SJSA1 (cell line): ENCODE data around the gene SBF1. TPM values are rescaled to one million over a fixed set of nuclear protein-coding genes. Genes with fewer than 3 reads are reported as not detected.

Experiments
- DNase-seq, 2 experiments: peaks; one replicate each; pipeline ENCODE4 v3.0.0-alpha.2; 2015 to 2020; ENCODE audit warnings: low spot score in 2 of 2, low read depth in 1 of 2
- H3K27ac ChIP-seq: fragments of 250-450 bp; sonication (Bioruptor Pico); 2 replicates; pipeline ENCODE4 v1.5.1; 2020; ENCODE audit warnings: mild to moderate bottlenecking, moderate library complexity
- H3K27me3 ChIP-seq: fragments of 250-450 bp; sonication (Bioruptor Pico); replicated peaks from 2 replicates; pipeline ENCODE4 v1.5.1; 2020; ENCODE audit warnings: mild to moderate bottlenecking, moderate library complexity
- H3K36me3 ChIP-seq: fragments of 250-450 bp; sonication (Bioruptor Pico); 2 replicates; pipeline ENCODE4 v1.5.1; 2020; ENCODE audit warnings: mild to moderate bottlenecking
- H3K4me1 ChIP-seq: fragments of 250-450 bp; sonication (Bioruptor Pico); replicated peaks from 2 replicates; pipeline ENCODE4 v1.6.1; 2021; ENCODE audit warnings: mild to moderate bottlenecking
- H3K4me3 ChIP-seq: fragments of 250-450 bp; sonication (Bioruptor Pico); 2 replicates; pipeline ENCODE4 v1.5.1; 2020; ENCODE audit warnings: mild to moderate bottlenecking
- H3K9me3 ChIP-seq: fragments of 250-450 bp; sonication (Bioruptor Pico); replicated peaks from 2 replicates; pipeline ENCODE4 v1.5.1; 2020; ENCODE audit warnings: mild to moderate bottlenecking
- total RNA-seq: library from RNA; depleted of rRNA; stranded (reverse); fragments of >200 nt; shearing (Covaris generic); gene quantifications from 2 replicates; pipeline ENCODE4 v1.2.3, GENCODE V29; 2014

SBF1 gene
- total RNA-seq, 1 experiment from 2014 or later, result 87.9 TPM

DNA sequence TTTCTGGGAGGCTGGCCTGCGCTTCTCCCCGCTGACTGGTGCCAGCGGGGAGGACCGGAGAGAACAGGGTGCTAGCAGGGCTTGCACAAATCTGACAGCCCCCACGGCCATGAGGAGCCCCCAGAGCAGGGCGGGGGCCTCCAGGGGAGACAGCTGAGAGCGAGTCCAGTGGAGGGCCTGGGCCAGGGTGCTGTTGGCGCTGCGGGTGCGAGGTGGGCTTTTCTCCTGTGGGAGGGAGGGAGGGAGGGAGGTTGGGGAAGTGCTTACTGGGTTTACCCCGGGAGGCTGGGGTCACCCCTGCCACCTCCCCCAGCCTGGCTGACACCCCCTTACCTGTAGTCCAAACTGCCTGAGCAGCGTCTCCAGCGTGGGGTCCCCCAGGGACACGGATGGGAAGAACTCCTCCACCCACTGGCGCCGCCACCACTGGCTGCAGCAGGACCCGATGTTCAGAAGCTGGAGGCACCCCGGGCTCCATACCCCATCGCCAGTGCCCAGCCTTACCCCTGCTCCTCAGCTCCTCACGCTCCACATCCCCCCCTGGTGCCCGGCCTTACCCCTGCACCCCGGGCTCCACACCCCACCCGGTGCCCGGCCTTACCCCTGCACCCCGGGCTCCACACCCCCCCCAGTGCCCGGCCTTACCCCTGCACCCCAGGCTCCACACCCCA lies 28.8 kb upstream of the SBF1 start:
- peak in 1 of 2 experiments; percentile 47 for DNase-seq
- Histone ChIP-seq H3K27ac (no peak overlapping the region), H3K4me1 (peaks cover 12% of the 10 kb centered on the region), H3K9me3 (no peaks in the 10 kb centered on the region), H3K27me3 (no peaks in the 10 kb centered on the region), H3K4me3 (no peak overlapping the region), H3K36me3 (peaks cover 45% of the 10 kb centered on the region)

DNA sequence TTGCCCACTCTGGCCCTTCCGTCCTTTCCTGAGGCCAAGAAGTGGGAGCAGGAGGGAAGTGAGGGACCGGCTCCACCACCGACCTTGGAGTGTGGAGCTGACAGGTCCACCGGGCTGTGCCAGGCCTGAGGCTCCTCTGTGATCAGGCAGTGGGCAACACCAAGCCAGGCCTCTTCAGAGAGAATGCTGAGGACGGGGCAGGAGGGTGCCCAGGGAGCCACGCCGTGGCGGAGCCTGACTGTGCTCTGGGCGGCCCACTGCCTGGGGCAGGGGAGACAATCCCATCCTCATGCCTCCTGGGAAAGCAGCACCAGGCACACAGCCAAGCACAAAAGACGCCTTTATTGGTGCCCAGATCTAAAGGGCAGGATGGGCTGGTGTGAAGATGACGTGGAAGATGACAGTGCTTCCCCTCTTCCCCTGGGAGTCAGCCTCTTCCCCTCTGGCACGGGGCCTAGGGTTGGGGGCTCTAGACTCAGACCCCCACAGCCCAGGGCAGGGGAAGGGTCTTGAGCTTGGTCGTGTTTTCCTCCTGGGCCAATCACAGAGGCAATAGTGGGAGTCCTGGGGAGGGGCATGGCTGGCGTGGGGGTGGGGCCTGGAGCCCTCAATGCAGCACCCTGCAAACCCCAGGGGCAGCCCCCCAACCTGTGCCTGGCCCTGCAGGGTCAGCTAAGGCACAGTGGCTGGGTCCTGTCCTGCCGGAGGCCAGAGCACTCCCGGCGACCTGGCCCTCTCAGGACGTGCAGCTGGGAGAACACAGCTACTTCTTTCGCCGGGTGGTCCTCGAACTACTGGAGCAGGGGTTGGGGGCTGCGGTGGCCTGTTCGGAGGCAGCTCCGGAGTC lies 28.0 kb upstream of the SBF1 start:
- no peak for DNase-seq
- H3K9me3 ChIP-seq, result no peaks in the 10 kb centered on the region
- peaks cover 10% of the 10 kb centered on the region; the same call in 1 of the 2 replicates for H3K4me1 ChIP-seq
- H3K27me3 ChIP-seq, result no peaks in the 10 kb centered on the region
- no peak overlapping the region for H3K27ac ChIP-seq
- peaks cover 43% of the 10 kb centered on the region for H3K36me3 ChIP-seq
- H3K4me3 ChIP-seq, result no peak overlapping the region

DNA sequence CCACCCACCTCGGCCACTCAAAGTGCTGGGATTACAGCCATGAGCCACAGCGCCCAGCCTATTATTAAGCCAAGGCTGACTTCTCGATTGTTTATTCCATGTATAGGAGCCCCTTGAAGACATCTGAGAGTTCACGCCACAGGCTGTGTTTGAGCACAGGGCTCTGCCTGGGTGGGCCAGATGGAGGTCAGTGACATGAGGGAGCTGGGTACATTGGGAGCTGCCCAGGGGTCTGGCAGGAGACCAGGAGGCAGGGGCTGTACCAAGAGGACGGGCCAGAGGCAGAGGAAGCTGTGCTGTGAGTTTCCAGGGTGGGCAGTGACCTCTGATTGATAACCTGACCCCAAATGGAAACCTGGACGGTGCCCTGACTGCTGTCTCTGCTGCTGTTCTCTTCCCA lies 27.3 kb upstream of the SBF1 start:
- no peak overlapping the region for H3K4me3 ChIP-seq
- H3K36me3 ChIP-seq, result peaks cover 39% of the 10 kb centered on the region
- DNase-seq, result no peak
- H3K27ac ChIP-seq, result no peak overlapping the region
- no peaks in the 10 kb centered on the region for H3K27me3 ChIP-seq
- H3K4me1 ChIP-seq, result peaks cover 10% of the 10 kb centered on the region; the same call in 1 of the 2 replicates
- no peaks in the 10 kb centered on the region for H3K9me3 ChIP-seq

DNA sequence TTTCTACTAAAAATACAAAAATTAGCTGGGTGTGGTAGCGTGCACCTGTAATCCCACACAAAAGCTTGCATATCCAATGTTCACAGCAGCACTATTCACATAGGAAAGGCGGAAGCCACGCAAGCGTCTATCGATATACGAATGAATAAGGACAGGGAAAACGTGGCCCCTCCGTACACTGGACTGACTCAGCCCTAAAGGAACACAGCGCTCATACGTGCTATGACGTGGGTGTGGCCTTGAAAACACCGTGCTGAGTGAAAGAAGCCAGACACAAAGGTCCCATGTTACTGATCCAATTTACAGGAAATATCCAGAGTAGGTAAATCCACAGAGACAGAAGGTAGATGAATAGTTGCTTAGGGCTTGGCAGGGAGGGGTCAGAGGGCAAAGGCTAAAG lies 25.6 kb upstream of the SBF1 start:
- no peaks in the 10 kb centered on the region for H3K9me3 ChIP-seq
- no peak overlapping the region for H3K4me3 ChIP-seq
- peaks cover 25% of the 10 kb centered on the region for H3K36me3 ChIP-seq
- no peak for DNase-seq
- H3K27ac ChIP-seq, result no peak overlapping the region
- no peaks in the 10 kb centered on the region for H3K4me1 ChIP-seq
- H3K27me3 ChIP-seq, result no peaks in the 10 kb centered on the region

DNA sequence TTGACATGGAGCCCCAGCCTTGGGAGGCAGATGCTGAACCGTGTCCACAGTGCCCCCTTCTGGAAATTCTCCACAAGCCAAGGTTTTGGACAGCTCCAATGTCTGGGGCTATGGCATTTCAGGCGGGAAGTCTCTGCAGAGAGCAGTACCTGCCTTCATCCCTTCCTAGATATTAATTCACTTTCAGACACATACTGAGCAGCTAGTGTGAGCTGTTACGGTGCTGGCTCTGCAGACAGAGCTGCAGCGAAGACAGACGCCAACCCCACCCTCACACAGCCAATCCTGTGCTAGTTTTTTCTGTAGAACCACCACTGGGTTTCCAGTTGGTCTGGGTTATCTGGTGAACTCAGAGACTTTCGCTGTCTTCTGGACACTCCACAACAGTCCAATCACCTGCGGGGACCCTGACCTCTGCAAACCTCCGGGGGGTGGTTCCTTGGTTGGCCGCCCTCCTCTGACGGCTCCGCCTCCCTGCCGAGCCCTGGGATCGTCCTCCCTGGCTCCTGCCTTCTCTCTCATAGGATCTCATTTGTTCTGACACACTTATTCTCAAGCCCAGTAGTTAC lies 23.6 kb upstream of the SBF1 start:
- Histone ChIP-seq H3K27ac (no peak overlapping the region), H3K4me3 (no peak overlapping the region), H3K9me3 (no peaks in the 10 kb centered on the region), H3K4me1 (no peaks in the 10 kb centered on the region), H3K27me3 (no peaks in the 10 kb centered on the region), H3K36me3 (peaks cover 11% of the 10 kb centered on the region)
- peak in 1 of 2 experiments; percentile 42 for DNase-seq

DNA sequence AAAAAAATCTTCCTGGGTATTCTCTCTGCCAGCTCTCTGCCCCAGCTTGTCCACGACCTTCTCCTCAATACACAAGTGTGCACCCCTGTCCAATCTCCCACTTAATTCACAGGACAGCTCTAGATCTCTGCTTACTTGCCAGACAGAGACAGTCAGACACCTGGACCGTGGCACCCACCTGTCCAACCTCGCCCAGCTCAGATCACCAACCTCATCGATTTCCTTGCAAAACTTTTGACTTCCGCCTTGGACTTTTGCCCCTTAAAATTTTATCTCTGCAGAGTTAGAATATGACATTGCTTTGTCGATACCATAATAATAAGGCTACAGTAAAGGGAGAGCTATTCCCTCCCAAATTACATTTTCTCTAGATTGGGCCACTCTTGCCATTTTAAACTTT lies 22.3 kb upstream of the SBF1 start:
- DNase-seq, result no peak
- no peak overlapping the region for H3K27ac ChIP-seq
- H3K9me3 ChIP-seq, result no peaks in the 10 kb centered on the region
- no peak overlapping the region for H3K4me3 ChIP-seq
- H3K36me3 ChIP-seq, result no peaks in the 10 kb centered on the region; the same call in 1 of the 2 replicates
- H3K27me3 ChIP-seq, result no peaks in the 10 kb centered on the region
- H3K4me1 ChIP-seq, result no peaks in the 10 kb centered on the region

DNA sequence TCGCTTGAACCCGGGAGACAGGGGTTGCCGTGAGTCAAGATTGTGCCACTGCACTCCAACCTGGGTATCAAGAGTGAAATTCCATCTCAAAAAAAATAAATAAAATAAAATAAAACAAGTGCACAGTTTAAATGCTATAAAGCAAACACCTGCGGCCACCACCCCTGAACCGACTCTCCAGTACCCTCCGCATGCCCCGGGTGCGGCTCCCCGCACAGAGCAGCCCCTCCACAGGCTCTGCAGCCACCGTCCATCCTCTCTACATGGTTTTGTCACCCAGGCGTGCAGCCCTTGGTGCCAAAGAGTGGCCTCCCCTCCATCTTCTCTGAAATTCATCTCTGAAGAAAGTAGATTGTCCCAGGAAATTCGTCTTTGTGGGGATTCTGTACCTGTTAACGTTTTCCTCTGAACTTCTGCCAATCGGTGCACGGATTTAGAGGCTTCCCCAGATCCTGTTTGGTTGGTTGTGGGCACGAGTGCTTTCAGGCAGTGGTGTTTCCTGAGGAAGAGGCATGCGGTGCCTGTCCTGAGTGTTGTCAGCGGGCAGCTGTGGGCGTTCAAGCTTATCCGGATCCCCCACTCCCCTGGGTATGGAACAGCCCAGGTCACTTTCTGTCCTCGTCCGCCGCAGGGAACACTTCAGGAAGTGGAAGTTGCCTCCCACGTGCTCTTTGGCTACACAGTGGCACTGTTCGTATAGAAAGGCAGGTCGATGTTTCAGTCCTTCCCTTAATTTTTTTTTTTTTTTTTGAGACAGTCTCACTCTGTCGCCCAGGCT lies 15.9 kb upstream of the SBF1 start:
- Histone ChIP-seq H3K27me3 (no peaks in the 10 kb centered on the region; the same call in 1 of the 2 replicates), H3K36me3 (no peaks in the 10 kb centered on the region)

DNA sequence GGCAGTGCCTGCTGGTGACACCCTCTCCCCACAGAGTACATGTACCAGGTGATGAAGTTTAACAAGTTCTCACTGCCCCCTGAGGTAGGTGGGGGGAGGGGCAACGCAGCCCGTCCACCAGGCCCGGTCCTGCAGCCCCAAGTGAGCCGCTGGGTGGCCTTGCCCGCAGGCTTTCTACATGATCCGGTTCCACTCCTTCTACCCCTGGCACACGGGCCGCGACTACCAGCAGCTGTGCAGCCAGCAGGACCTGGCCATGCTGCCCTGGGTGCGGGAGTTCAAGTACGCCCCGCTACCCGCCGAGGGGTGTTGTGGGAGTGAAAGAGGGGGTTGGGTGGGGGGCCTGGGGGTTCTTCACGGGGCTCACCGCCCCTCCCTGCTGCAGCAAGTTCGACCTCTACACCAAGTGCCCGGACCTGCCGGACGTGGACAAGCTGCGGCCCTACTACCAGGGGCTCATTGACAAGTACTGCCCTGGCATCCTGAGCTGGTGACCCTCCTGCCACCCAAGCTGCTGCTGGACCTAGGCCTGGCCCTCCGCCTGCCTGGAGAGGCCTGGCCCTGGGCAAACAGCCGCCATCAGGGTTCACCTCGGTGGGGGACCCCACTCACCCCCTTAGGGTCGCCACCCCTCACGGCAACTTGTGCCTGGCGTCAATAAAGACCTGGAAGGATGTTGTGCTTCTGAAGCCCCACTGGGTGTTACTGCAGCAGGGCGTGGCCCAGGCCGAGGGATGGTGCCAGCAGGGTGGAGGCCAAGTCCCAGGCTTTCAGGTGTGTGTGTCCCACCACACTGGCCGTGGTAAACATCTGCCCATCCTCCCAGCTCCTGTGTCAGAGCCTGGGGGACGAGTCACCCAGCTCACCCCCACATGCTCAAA lies 14.8 kb upstream of the SBF1 start:
- no peak for DNase-seq
- Histone ChIP-seq H3K4me1 (no peaks in the 10 kb centered on the region), H3K27me3 (no peaks in the 10 kb centered on the region; the same call in none of the 2 replicates), H3K9me3 (no peaks in the 10 kb centered on the region), H3K36me3 (no peaks in the 10 kb centered on the region), H3K27ac (no peak overlapping the region), H3K4me3 (no peak overlapping the region)

More for the DNA sequence above, 15.9 kb upstream of the SBF1 start:
- Histone ChIP-seq H3K9me3 (no peaks in the 10 kb centered on the region), H3K27ac (no peak overlapping the region), H3K4me1 (no peaks in the 10 kb centered on the region), H3K4me3 (no peak overlapping the region)
- DNase-seq, result no peak

DNA sequence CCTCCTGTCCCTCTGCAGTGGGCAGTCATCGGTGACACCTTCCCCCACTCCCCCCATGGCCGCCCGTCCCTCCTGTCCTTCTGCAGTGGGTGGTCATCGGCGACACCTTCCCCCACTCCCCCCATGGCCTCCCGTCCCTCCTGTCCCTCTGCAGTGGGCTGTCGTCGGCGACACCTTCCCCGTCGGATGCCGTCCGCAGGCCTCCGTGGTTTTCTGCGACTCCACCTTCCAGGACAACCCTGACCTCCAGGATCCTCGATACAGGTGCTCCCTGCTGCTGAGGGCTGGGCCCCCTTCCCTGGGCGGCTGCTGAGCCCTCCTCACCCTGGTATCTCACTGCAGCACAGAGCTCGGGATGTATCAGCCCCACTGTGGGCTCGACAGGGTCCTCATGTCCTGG lies 14.1 kb upstream of the SBF1 start:
- Histone ChIP-seq H3K27me3 (no peaks in the 10 kb centered on the region; the same call in none of the 2 replicates), H3K9me3 (no peaks in the 10 kb centered on the region), H3K36me3 (no peaks in the 10 kb centered on the region), H3K4me1 (no peaks in the 10 kb centered on the region), H3K27ac (no peak overlapping the region), H3K4me3 (no peak overlapping the region)
- no peak for DNase-seq

DNA sequence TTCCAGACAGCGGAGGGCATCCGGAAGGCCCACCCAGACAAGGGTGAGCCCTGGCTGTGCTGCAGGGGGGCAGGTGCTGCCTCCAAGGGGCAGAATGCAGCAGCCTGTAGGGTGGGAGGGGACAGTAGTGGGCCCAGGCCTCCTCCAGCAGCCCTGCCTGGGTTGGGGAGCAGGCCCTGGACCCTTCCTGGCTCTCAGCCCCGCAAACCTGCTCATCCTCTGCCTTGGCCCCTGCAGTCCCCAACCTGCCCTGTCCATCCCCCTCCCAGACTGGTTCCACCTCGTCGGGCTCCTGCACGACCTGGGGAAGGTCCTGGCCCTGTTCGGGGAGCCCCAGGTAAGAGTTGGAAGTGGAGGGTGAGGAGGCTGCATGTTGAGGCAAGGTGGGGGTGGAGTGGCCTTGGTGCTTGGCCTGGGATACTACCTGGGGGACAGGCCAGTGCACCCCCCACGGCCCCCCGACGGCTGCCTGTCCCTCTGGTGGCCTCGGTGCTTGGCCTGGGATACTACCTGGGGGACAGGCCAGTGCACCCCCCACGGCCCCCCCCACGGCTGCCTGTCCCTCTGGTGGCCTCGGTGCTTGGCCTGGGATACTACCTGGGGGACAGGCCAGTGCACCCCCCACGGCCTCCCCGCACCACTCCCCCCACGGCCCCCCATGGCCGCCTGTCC lies 13.3 kb upstream of the SBF1 start:
- Histone ChIP-seq H3K4me1 (no peaks in the 10 kb centered on the region), H3K4me3 (no peak overlapping the region), H3K9me3 (no peaks in the 10 kb centered on the region), H3K27me3 (no peaks in the 10 kb centered on the region; the same call in none of the 2 replicates), H3K36me3 (no peaks in the 10 kb centered on the region), H3K27ac (no peak overlapping the region)
- no peak for DNase-seq

DNA sequence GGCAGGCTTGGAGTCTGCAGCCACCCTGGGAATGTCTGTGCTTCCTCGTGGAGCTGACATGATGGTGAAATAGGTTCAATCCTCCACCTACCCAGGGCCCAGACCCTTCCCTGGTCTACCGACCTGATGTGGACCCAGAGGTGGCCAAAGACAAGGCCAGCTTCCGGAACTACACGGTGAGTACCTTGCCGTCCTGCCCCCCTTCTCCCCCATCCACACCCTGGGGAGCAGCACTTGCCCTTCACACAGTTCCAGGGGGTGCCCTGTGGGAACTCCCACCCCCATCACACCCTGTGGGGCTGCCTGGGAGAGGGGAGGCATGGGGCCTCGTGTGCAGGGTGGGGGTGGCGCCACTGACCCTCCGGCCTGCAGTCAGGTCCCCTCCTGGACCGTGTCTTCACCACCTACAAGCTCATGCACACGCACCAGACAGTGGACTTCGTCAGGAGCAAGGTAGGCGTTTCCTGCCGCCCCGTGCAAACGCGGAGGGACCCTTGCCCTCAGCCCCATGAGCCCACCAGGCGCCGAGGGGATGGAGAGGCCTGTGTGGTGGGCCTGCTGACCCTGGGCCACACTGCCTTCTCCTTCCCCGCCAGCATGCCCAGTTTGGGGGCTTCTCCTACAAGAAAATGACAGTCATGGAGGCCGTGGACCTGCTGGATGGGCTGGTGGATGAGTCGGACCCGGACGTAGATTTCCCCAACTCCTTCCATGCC lies 12.6 kb upstream of the SBF1 start:
- peaks cover 3% of the 10 kb centered on the region for H3K27me3 ChIP-seq
- no peak overlapping the region for H3K4me3 ChIP-seq
- no peak for DNase-seq
- no peaks in the 10 kb centered on the region for H3K36me3 ChIP-seq
- H3K27ac ChIP-seq, result no peak overlapping the region
- H3K9me3 ChIP-seq, result no peaks in the 10 kb centered on the region
- no peaks in the 10 kb centered on the region for H3K4me1 ChIP-seq
